Neural crest cell (in vitro differentiated cells): Measurements from ENCODE around the gene SLC30A7. TPM values are rescaled to one million over a fixed set of nuclear protein-coding genes. Genes with fewer than 3 reads are reported as not detected.
A peak's percentile ranks its signal among the peaks of the same experiment; 100 is the strongest.

Experiments used
- DNase-seq: peaks from one replicate; pipeline ENCODE4 v3.0.0; 2021; ENCODE audit warnings: low read depth, mixed read lengths, low spot score
- H3K27ac Mint-ChIP-seq: one replicate; pipeline ENCODE4 v1.8.0; 2021; ENCODE audit warnings: mild to moderate bottlenecking, mixed read lengths; ENCODE audit not compliant: unreplicated experiment
- H3K27me3 Mint-ChIP-seq: 2 replicates; pipeline ENCODE4 v1.8.0; 2021; ENCODE audit warnings: low read depth, mild to moderate bottlenecking, mixed read lengths
- H3K36me3 Mint-ChIP-seq: 2 replicates; pipeline ENCODE4 v1.8.0; 2021; ENCODE audit warnings: low read depth, mild to moderate bottlenecking, mixed read lengths
- H3K4me1 Mint-ChIP-seq: 2 replicates; pipeline ENCODE4 v1.8.0; 2021; ENCODE audit warnings: mixed read lengths
- H3K4me3 Mint-ChIP-seq: one replicate; pipeline ENCODE4 v1.8.0; 2021; ENCODE audit warnings: mild to moderate bottlenecking, mixed read lengths
- H3K9me3 Mint-ChIP-seq: 2 replicates; pipeline ENCODE4 v1.8.0; 2021; ENCODE audit warnings: mixed read lengths
- CTCF ChIP-seq: fragments of 200-600 bp; sonication (generic); conservative IDR thresholded peaks from 2 replicates; pipeline ENCODE4 v1.5.0; 2021; ENCODE audit warnings: antibody characterized with exemption, mild to moderate bottlenecking
- total RNA-seq: library from RNA; stranded (reverse); gene quantifications from 2 replicates; pipeline ENCODE4 v1.2.1, GENCODE V29; 2021

The SLC30A7 gene
- total RNA-seq, 1 donor from 2014 or later = 22.9 TPM

DNA sequence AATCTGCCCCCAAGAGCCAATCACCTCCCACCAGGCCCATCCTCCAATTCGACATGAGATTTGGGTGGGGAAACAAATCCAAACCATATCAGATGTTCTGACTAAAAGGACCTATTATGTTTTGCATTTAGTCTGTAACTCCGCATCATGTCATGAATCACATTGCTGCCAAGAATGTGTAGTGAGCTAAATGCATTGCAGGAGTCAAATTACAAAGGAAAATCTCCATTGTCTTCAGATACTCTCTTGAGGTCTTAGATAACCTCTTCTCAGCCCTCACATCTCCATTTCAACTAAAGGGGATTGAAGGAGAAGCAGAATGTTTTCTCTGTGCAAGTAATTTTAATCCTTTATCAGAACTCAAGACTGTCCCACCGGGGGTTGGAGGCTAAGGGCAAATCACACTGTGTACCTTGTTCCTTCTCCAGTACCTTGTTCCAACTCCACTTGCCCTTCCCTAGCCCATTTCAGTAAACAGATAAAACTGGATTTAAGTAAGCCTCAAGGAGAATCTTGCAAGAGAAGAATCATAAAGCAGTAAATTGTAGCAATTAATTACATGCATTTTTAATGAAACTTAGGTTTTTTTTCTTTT, 35.4 kb upstream of the SLC30A7 start:
- no peaks in the 10 kb centered on the region for H3K4me1 Mint-ChIP-seq
- TF ChIP-seq CTCF = no peak
- H3K27me3 Mint-ChIP-seq = no peaks in the 10 kb centered on the region
- no peaks in the 10 kb centered on the region for H3K36me3 Mint-ChIP-seq
- no peak for DNase-seq
- peaks cover 6% of the 10 kb centered on the region for H3K9me3 Mint-ChIP-seq
- no peak overlapping the region for H3K27ac Mint-ChIP-seq
- no peak overlapping the region for H3K4me3 Mint-ChIP-seq

GRCh38 chr1:100861379-100861778, 34.5 kb upstream of the SLC30A7 start:
- DNase-seq = no peak
- no peaks in the 10 kb centered on the region for H3K27me3 Mint-ChIP-seq
- H3K4me1 Mint-ChIP-seq = no peaks in the 10 kb centered on the region

GRCh38 chr1:100862591-100862990, 33.3 kb upstream of the SLC30A7 start:
- H3K27me3 Mint-ChIP-seq = no peaks in the 10 kb centered on the region
- no peak overlapping the region for H3K4me3 Mint-ChIP-seq
- H3K4me1 Mint-ChIP-seq = no peaks in the 10 kb centered on the region
- H3K27ac Mint-ChIP-seq = no peak overlapping the region
- H3K36me3 Mint-ChIP-seq = no peaks in the 10 kb centered on the region
- TF ChIP-seq CTCF = no peak
- no peak for DNase-seq
- no peaks in the 10 kb centered on the region for H3K9me3 Mint-ChIP-seq

More at GRCh38 chr1:100861379-100861778, 34.5 kb upstream of the SLC30A7 start:
- no peak overlapping the region for H3K4me3 Mint-ChIP-seq
- no peak for TF ChIP-seq CTCF
- peaks cover 3% of the 10 kb centered on the region for H3K9me3 Mint-ChIP-seq
- no peak overlapping the region for H3K27ac Mint-ChIP-seq
- H3K36me3 Mint-ChIP-seq = no peaks in the 10 kb centered on the region

DNA sequence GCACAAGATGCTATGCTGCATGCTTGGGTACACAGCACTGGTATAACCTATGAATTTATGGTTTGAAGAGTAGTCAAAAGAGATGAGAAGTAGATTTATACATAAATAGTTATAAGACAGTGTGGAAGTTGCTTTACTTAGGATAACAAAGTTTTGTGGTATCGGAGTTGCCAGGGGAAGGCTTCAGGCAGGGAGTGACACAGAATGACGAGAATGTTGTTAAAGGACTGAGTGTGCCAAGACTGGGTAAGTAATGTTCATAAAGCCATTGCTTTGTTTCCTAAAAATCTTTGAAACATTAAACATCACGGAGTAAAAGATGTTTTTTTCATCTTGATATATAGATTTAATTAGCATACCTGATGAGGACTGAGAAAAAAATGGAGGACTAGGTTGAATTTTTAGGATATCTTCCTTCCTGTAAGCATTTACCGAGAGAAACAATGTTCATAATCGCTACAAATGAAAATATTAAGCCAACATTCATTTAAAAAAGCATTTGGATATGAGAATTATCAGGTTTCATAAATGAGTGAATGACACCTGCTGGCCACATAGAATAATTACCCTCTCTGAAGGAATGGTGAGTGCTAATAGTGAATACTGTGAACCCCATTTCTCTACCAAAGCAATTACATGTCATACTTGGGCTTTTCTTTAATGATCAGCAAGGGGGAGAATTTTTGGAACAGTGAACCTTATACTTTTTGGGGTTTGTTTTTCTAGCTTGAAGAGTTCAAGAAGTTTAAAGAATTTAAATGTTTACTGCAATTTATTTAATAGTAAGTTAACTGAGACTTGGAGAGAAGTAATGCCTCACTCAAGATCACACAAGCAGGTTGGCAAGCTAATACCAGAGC, 29.6 kb upstream of the SLC30A7 start:
- H3K27ac Mint-ChIP-seq = no peak overlapping the region
- peaks cover 5% of the 10 kb centered on the region for H3K4me1 Mint-ChIP-seq
- H3K27me3 Mint-ChIP-seq = no peaks in the 10 kb centered on the region
- no peak overlapping the region for H3K4me3 Mint-ChIP-seq
- no peaks in the 10 kb centered on the region for H3K9me3 Mint-ChIP-seq
- DNase-seq = no peak
- peak; percentile 71 for TF ChIP-seq CTCF
- H3K36me3 Mint-ChIP-seq = no peaks in the 10 kb centered on the region

DNA sequence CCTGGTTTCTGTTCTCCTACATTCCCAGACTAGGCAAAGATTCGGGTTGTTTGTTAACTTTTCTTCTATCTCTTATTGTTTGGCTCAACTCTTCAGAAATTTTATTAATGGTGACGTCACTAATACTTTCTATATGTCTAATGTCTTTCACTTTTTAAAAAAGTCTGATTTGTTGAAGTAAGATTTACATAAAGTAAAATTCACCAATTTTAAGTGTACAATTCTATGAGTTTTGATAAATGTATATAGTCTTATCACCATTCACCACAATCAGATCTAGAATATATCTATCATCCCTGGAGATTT, 29.0 kb upstream of the SLC30A7 start:
- DNase-seq = no peak
- no peak overlapping the region for H3K27ac Mint-ChIP-seq
- peaks cover 6% of the 10 kb centered on the region for H3K4me1 Mint-ChIP-seq
- no peaks in the 10 kb centered on the region for H3K9me3 Mint-ChIP-seq
- H3K27me3 Mint-ChIP-seq = no peaks in the 10 kb centered on the region
- no peaks in the 10 kb centered on the region for H3K36me3 Mint-ChIP-seq
- H3K4me3 Mint-ChIP-seq = no peak overlapping the region
- TF ChIP-seq CTCF = no peak
